ENCODE data around the gene KIFC3.
A peak's percentile ranks its signal among the peaks of the same experiment; 100 is the strongest.
"Not testable (repeated sequence)": the region's sequence is repeated elsewhere in the genome, so short reads cannot be mapped to it uniquely, and the experiment has no call there.

Gene KIFC3

GRCh38 chr16:57736419-57737351 lies 65.6 kb downstream of the KIFC3 start:
- peak; percentile 44 for DNase-seq

- DNase-seq, result no peak
Observed at GRCh38 chr16:57735755-57736418, 66.4 kb downstream of the KIFC3 start, which contains the start of gene KATNB1. Gene KATNB1, plus strand, starts transcription at chr16:57735770. Its CDS starts 1,474 bp downstream, at chr16:57737244.

- peak; percentile 99 for DNase-seq
Observed at GRCh38 chr16:57734925-57735754, 67.2 kb downstream of the KIFC3 start.

GRCh38 chr16:57734308-57734924 lies 67.9 kb downstream of the KIFC3 start:
- no peak for DNase-seq

GRCh38 chr16:57732714-57733113 lies 69.6 kb downstream of the KIFC3 start:
- DNase-seq, result no peak

GRCh38 chr16:57732037-57732436 lies 70.3 kb downstream of the KIFC3 start:
- no peak for DNase-seq

- no peak for DNase-seq
Observed at GRCh38 chr16:57730771-57731730, 71.2 kb downstream of the KIFC3 start.

GRCh38 chr16:57729852-57730251 lies 72.4 kb downstream of the KIFC3 start:
- not testable (repeated sequence) for DNase-seq

- no peak for DNase-seq
Observed at GRCh38 chr16:57729182-57729484, 73.2 kb downstream of the KIFC3 start.

GRCh38 chr16:57728336-57729181 lies 73.7 kb downstream of the KIFC3 start:
- DNase-seq, result no peak

GRCh38 chr16:57727610-57728009 lies 74.7 kb downstream of the KIFC3 start:
- DNase-seq, result no peak

- DNase-seq, result no peak
Observed at GRCh38 chr16:57726433-57726947, 75.8 kb downstream of the KIFC3 start.

GRCh38 chr16:57725976-57726375 lies 76.3 kb downstream of the KIFC3 start:
- no peak for DNase-seq

GRCh38 chr16:57725554-57725953 lies 76.7 kb downstream of the KIFC3 start:
- no peak for DNase-seq

- DNase-seq, result no peak
Observed at GRCh38 chr16:57725151-57725550, 77.1 kb downstream of the KIFC3 start.

- no peak for DNase-seq
Observed at GRCh38 chr16:57724531-57724930, 77.8 kb downstream of the KIFC3 start.

- DNase-seq, result no peak
Observed at GRCh38 chr16:57723170-57723569, 79.1 kb downstream of the KIFC3 start.

GRCh38 chr16:57722651-57723050 lies 79.6 kb downstream of the KIFC3 start:
- DNase-seq, result no peak

GRCh38 chr16:57722210-57722499 lies 80.1 kb downstream of the KIFC3 start:
- no peak for DNase-seq

GRCh38 chr16:57721356-57722209 lies 80.7 kb downstream of the KIFC3 start:
- DNase-seq, result no peak
